Fibroblast of lung (primary cell): ENCODE results near the gene ASIC2. TPM values are rescaled to one million over a fixed set of nuclear protein-coding genes. Genes with fewer than 3 reads are reported as not detected.

Source experiments
- DNase-seq, 2 donors: peaks; one replicate each; pipeline versions ENCODE4 v3.0.0 to v3.0.0-alpha.2; 2010; ENCODE audit warnings: low read depth in 2 of 2
- H2AFZ ChIP-seq: 2 replicates; pipeline ENCODE4 v1.5.1; 2012; ENCODE audit warnings: low read length, control low read depth, inconsistent platforms
- H3K27ac ChIP-seq: 2 replicates; pipeline ENCODE4 v1.5.1; 2011; ENCODE audit warnings: low read length, control low read depth; ENCODE audit not compliant: insufficient read depth
- H3K27me3 ChIP-seq: 2 replicates; pipeline ENCODE4 v1.5.1; 2011; ENCODE audit warnings: mild to moderate bottlenecking, low read length; ENCODE audit not compliant: control insufficient read depth, insufficient read depth
- H3K36me3 ChIP-seq: 2 replicates; pipeline ENCODE4 v1.5.1; 2011; ENCODE audit warnings: low read length; ENCODE audit not compliant: control insufficient read depth, insufficient read depth
- H3K4me1 ChIP-seq: 2 replicates; pipeline ENCODE4 v1.5.1; 2011; ENCODE audit warnings: low read length; ENCODE audit not compliant: control insufficient read depth, insufficient read depth; ENCODE audit errors: extremely low read depth
- H3K4me2 ChIP-seq: 2 replicates; pipeline ENCODE4 v1.5.1; 2011; ENCODE audit warnings: low read length, control low read depth; ENCODE audit not compliant: insufficient read depth; ENCODE audit errors: extremely low read depth
- H3K4me3 ChIP-seq, 4 experiments: fragments of 200-600 bp in 1 of 4; sonication (generic) in 1 of 4; replicated peaks in 1 of 4; 2 replicates each; pipeline ENCODE4 v1.5.1; 2011 to 2016; ENCODE audit warnings: low read length in 4 of 4, low read depth in 3 of 4, mild to moderate bottlenecking in 3 of 4, control low read depth in 2 of 4, inconsistent platforms in 1 of 4, mixed read lengths in 1 of 4; ENCODE audit not compliant: insufficient read depth in 1 of 4; ENCODE audit errors: control extremely low read depth in 1 of 4
- H3K79me2 ChIP-seq: 2 replicates; pipeline ENCODE4 v1.5.1; 2012; ENCODE audit warnings: mild to moderate bottlenecking, low read length, inconsistent platforms; ENCODE audit not compliant: control insufficient read depth, insufficient read depth
- H3K9ac ChIP-seq: 2 replicates; pipeline ENCODE4 v1.5.1; 2011; ENCODE audit warnings: mild to moderate bottlenecking, low read length, control low read depth; ENCODE audit not compliant: insufficient read depth
- H3K9me3 ChIP-seq: 2 replicates; pipeline ENCODE4 v1.5.1; 2012; ENCODE audit warnings: low read depth, low read length; ENCODE audit not compliant: control insufficient read depth, insufficient read depth
- H4K20me1 ChIP-seq: 2 replicates; pipeline ENCODE4 v1.5.1; 2011; ENCODE audit warnings: low read length; ENCODE audit not compliant: control insufficient read depth, insufficient read depth; ENCODE audit errors: extremely low read depth
- EZH2 ChIP-seq: IDR thresholded peaks from 2 replicates; pipeline ENCODE4 v1.5.1; 2012; ENCODE audit warnings: low read length, control low read depth, mild to moderate bottlenecking; ENCODE audit errors: missing control alignments
- polyA plus RNA-seq, 2 donors: library from polyadenylated mRNA; depleted of rRNA in 1 of 2; stranded (reverse) in 1 of 2; unstranded in 1 of 2; fragments of >200 nt; gene quantifications; 2 replicates each; pipeline ENCODE4 v1.2.1, GENCODE V29; 2011 to 2012; ENCODE audit warnings: missing spikeins in 1 of 2
- total RNA-seq: library from RNA; depleted of rRNA; stranded (reverse); fragments of >200 nt; gene quantifications from 2 replicates; pipeline ENCODE4 v1.2.1, GENCODE V29; 2014
- TF ChIP-seq, protein P1 (sequence below), 2 donors: IDR thresholded peaks in 1 of 2; conservative IDR thresholded peaks in 1 of 2; 1 replicate in 1 of 2; 2 replicates in 1 of 2; pipeline ENCODE4 v1.5.1; 2011 to 2012; ENCODE audit warnings: low read length in 2 of 2, control low read depth in 1 of 2, inconsistent platforms in 1 of 2, low read depth in 1 of 2, mild to moderate bottlenecking in 1 of 2

The ASIC2 gene
- total and polyA plus RNA-seq, 2 donors (not counting 1 experiment from before 2014, with no cell fraction given) = 0.08 to 0.50 TPM

GRCh38 chr17:33239702-33240101 is 53.4 kb downstream of the ASIC2 start:
- Histone ChIP-seq H3K36me3 (no peaks in the 10 kb centered on the region), H2AFZ (no peak overlapping the region), H3K4me1 (peaks cover 4% of the 10 kb centered on the region), H4K20me1 (no peaks in the 10 kb centered on the region), H3K9ac (no peak overlapping the region), H3K4me2 (no peak overlapping the region), H3K79me2 (no peaks in the 10 kb centered on the region), H3K9me3 (no peaks in the 10 kb centered on the region), H3K4me3 (no peak overlapping the region), H3K27ac (no peak overlapping the region), H3K27me3 (no peaks in the 10 kb centered on the region)
- TF ChIP-seq, protein P1, sequence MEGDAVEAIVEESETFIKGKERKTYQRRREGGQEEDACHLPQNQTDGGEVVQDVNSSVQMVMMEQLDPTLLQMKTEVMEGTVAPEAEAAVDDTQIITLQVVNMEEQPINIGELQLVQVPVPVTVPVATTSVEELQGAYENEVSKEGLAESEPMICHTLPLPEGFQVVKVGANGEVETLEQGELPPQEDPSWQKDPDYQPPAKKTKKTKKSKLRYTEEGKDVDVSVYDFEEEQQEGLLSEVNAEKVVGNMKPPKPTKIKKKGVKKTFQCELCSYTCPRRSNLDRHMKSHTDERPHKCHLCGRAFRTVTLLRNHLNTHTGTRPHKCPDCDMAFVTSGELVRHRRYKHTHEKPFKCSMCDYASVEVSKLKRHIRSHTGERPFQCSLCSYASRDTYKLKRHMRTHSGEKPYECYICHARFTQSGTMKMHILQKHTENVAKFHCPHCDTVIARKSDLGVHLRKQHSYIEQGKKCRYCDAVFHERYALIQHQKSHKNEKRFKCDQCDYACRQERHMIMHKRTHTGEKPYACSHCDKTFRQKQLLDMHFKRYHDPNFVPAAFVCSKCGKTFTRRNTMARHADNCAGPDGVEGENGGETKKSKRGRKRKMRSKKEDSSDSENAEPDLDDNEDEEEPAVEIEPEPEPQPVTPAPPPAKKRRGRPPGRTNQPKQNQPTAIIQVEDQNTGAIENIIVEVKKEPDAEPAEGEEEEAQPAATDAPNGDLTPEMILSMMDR (conservative IDR thresholded peaks at IDR 0.05 in 1 of 2, IDR thresholded peaks at IDR 0.05 in 1 of 2; ENCODE audit: low read depth in 1 of 2, low read length in 2 of 2) = no peak
- no peak for TF ChIP-seq EZH2
- DNase-seq = no peak

DNA sequence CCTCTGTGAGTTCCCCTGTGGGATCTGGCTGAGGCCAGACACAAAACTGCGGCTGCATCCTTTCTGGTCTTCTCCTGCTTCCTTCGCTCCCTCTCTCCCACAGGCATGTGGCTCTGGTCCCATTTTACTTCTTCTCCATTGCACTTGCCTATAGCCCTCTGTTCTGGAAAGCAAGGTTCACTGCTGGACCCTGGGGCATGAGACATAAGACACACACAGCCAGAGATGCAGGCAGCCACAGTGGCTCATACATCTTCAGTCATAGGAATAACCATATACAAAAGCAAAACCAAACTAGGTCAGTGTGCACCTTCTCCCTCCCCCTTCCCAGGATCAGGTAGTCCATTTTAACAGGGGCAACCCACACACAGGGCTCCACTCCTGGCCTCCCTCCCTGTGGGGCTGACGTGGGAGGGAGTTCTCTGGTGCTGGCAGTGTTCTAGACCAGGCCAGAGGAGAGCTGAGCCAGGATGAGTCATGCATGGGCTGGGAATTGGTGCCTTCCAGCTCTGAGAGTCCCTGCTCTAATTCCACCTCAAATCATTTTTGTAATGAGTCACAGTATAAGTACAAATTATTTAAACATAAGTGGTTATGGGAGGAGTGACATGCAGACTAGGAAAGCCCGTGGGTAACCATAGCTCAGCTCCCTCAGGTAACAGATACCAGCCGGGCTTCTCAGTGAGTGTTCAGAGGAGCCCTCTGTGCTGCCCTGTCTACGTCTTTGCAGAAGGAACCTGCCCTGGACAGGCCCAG is 58.0 kb downstream of the ASIC2 start:
- Histone ChIP-seq H2AFZ (no peak overlapping the region), H3K4me3 (no peak overlapping the region), H3K27me3 (no peaks in the 10 kb centered on the region), H4K20me1 (no peaks in the 10 kb centered on the region), H3K79me2 (no peaks in the 10 kb centered on the region), H3K4me1 (peaks cover 5% of the 10 kb centered on the region), H3K36me3 (no peaks in the 10 kb centered on the region), H3K9ac (no peak overlapping the region), H3K9me3 (no peaks in the 10 kb centered on the region), H3K4me2 (no peak overlapping the region), H3K27ac (no peak overlapping the region)
- TF ChIP-seq EZH2 = no peak
- TF ChIP-seq, protein P1 (conservative IDR thresholded peaks at IDR 0.05 in 1 of 2, IDR thresholded peaks at IDR 0.05 in 1 of 2; ENCODE audit: low read depth in 1 of 2, low read length in 2 of 2) = no peak
- peak; percentile 95 to 97 for DNase-seq

DNA sequence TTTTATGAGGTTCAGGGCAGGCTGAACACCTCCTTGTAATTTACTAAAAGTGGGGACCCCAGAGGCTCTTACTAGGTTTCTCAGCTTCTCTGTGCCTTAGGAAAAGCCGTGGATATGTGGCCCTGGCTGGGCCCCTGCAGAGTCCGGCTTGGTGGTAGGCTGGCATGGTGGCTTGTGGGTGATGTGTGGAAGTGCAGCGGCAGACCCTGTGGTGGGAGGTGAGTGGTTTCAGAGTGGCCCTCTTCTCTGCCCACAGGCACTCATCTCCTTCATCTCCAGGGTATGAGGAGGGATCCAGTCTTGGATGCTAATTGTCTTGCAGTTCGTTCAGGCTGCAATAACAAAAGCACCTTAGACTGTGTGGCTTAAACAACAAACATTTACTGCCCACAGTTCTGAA is 58.9 kb downstream of the ASIC2 start:
- Histone ChIP-seq H2AFZ (no peak overlapping the region), H4K20me1 (no peaks in the 10 kb centered on the region), H3K27me3 (no peaks in the 10 kb centered on the region), H3K4me2 (no peak overlapping the region), H3K4me1 (peaks cover 5% of the 10 kb centered on the region), H3K9me3 (no peaks in the 10 kb centered on the region), H3K4me3 (no peak overlapping the region), H3K9ac (no peak overlapping the region), H3K36me3 (no peaks in the 10 kb centered on the region), H3K27ac (no peak overlapping the region), H3K79me2 (no peaks in the 10 kb centered on the region)
- TF ChIP-seq, protein P1 (conservative IDR thresholded peaks at IDR 0.05 in 1 of 2, IDR thresholded peaks at IDR 0.05 in 1 of 2; ENCODE audit: low read depth in 1 of 2, low read length in 2 of 2) = no peak
- TF ChIP-seq EZH2 = no peak
- no peak for DNase-seq
